Suprapubic skin (tissue), 4 donors: ENCODE measurements around the gene CDC42EP4. TPM values are rescaled to one million over a fixed set of nuclear protein-coding genes. Genes with fewer than 3 reads are reported as not detected.
A peak's percentile ranks its signal among the peaks of the same experiment; 100 is the strongest.

Experiments
- DNase-seq, 2 donors: peaks; one replicate each; pipeline ENCODE4 v3.0.0-alpha.2; 2019; ENCODE audit warnings: low spot score in 2 of 2
- H3K27ac ChIP-seq: fragments of 200-600 bp; sonication (generic); one replicate; pipeline ENCODE4 v1.5.1; 2019
- H3K27me3 ChIP-seq: fragments of 200-600 bp; sonication (generic); one replicate; pipeline ENCODE4 v1.5.1; 2019
- H3K36me3 ChIP-seq: fragments of 200-600 bp; sonication (generic); one replicate; pipeline ENCODE4 v1.5.1; 2019
- H3K4me1 ChIP-seq: fragments of 200-600 bp; sonication (generic); one replicate; pipeline ENCODE4 v1.5.1; 2019
- H3K4me3 ChIP-seq: fragments of 200-600 bp; sonication (generic); one replicate; pipeline ENCODE4 v1.5.1; 2019; ENCODE audit warnings: mild to moderate bottlenecking
- H3K9me3 ChIP-seq: fragments of 200-600 bp; sonication (generic); one replicate; pipeline ENCODE4 v1.5.1; 2019
- CTCF ChIP-seq, 2 donors: fragments of 200-600 bp in 1 of 2; fragments of 450-650 bp in 1 of 2; sonication (generic) in 1 of 2; IDR thresholded peaks; one replicate each; pipeline ENCODE4 v1.5.1; 2016 to 2019; ENCODE audit warnings: antibody characterized with exemption in 2 of 2, mild to moderate bottlenecking in 1 of 2, moderate library complexity in 1 of 2
- EP300 ChIP-seq: sonication (generic); formaldehyde crosslinking; IDR thresholded peaks from one replicate; pipeline ENCODE4 v1.6.1; 2017; ENCODE audit warnings: antibody characterized with exemption
- POLR2A ChIP-seq, 2 donors: fragments of 450-650 bp; IDR thresholded peaks; one replicate each; pipeline ENCODE4 v1.6.1; 2017; ENCODE audit warnings: antibody characterized with exemption in 2 of 2, mild to moderate bottlenecking in 2 of 2, moderate library complexity in 2 of 2
- POLR2AphosphoS5 ChIP-seq, 3 donors: sonication (generic); formaldehyde crosslinking; IDR thresholded peaks; one replicate each; pipeline ENCODE4 v1.6.1; 2017; ENCODE audit warnings: antibody characterized with exemption in 3 of 3
- WGBS: methylation state at CpG from one replicate; pipeline ENCODE4 v1.1.5; 2018; 5-methylcytosine and 5-hydroxymethylcytosine counted together
- total RNA-seq, 4 donors: library from RNA; depleted of rRNA; stranded (reverse); fragments of >200 nt; gene quantifications; one replicate each; pipeline ENCODE4 v1.1.0, GENCODE V29; 2016

CDC42EP4 gene
- total RNA-seq = 10 to 100 TPM; 60.0 to 86.8 (median 81.5) TPM

- no peaks in the 10 kb centered on the region for H3K27me3 ChIP-seq
- H3K4me1 ChIP-seq = peaks cover 47% of the 10 kb centered on the region
- H3K36me3 ChIP-seq = no peaks in the 10 kb centered on the region
- H3K9me3 ChIP-seq = no peaks in the 10 kb centered on the region
- peak within 1 kb of the TSS; percentile 98 for H3K27ac ChIP-seq
- peak; percentile 92 to 96 for TF ChIP-seq POLR2A (IDR thresholded peaks at IDR 0.05)
- no peak for TF ChIP-seq CTCF (IDR thresholded peaks at IDR 0.05)
- peak; percentile 43 to 73 (median 51) for TF ChIP-seq POLR2AphosphoS5 (IDR thresholded peaks at IDR 0.05)
- DNase-seq = peak; percentile 97 to 98
- peak within 1 kb of the TSS; percentile 77 for H3K4me3 ChIP-seq
- 4% methylated on average over 5 of the region's 71 CpGs for WGBS
Observed at GRCh38 chr17:73311781-73312641, at the start of gene CDC42EP4. TSS of gene CDC42EP4 (minus strand) at chr17:73312001. CDS start at chr17:73286500, 25,501 bp downstream.

DNA sequence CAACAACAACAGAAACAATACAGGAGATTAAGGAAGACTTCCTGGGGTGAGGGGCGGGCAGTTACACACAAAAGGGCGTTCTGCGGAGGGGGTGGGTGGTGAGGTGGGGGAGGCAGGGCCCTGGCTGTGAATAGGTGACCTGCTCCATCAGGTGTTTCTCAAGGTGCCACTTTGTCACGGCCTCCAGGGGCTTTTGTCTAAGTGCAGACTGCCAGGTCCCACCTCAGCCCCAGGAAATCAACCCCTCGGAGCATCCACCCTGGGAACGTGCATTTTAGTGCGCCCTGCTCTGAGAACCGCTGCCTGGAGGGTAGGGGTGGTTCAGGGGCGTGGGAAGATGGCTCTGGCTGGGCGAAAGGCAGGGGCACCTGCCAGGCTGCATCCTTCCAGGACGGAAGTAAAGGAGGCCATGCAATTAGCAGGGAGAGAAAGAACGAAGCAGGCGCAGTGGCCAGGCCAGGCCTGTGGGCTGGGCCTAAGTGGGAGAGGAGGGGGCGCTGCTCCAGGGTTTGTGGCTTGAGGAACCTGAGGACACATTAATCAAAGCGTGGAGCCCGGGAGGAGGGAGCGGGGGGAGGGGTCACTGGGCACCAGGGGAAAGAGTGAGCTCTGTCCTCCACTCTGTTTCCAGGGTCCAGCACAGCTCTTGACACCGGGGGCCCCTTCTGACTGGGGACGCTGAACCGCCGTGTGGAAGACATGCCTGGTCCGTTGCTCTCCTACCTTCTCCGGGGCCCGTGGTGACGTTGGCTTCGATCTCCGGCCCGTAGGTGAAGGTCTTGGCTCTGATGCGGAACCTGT lies 49.4 kb upstream of the CDC42EP4 start:
- H3K27ac ChIP-seq = no peak overlapping the region
- 82% methylated on average over 18 of the region's 29 CpGs for WGBS
- H3K36me3 ChIP-seq = no peaks in the 10 kb centered on the region
- no peak for DNase-seq
- H3K4me3 ChIP-seq = no peak overlapping the region
- no peaks in the 10 kb centered on the region for H3K9me3 ChIP-seq
- H3K27me3 ChIP-seq = no peaks in the 10 kb centered on the region
- TF ChIP-seq CTCF (IDR thresholded peaks at IDR 0.05) = no peak
- H3K4me1 ChIP-seq = peaks cover 28% of the 10 kb centered on the region

- 50% methylated on average over 7 of the region's 7 CpGs for WGBS
Observed at GRCh38 chr17:73359987-73360410, 48.2 kb upstream of the CDC42EP4 start.

DNA sequence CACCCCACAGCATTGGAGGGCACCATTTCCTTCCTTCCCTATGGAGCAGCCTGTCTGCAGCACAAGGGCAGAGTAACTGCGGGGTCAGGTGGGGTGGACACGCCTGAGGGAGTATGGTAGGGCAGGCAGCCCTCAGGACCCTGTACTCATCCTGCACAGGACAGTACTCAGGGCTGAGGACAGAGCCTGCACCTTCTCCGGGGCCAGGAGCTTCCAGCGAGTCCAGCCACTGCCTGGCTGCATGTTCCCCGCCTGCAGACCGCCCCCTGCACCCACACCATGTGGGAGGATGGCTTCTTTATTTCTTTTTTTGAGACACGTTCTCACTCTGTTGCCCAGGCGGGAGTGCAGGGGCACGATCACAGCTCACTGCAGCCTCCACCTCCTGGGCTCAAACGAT lies 47.6 kb upstream of the CDC42EP4 start:
- WGBS = 84% methylated on average over 9 of the region's 10 CpGs
- TF ChIP-seq EP300 (no peak), POLR2A (IDR thresholded peaks at IDR 0.05) (no peak), CTCF (IDR thresholded peaks at IDR 0.05) (no peak), POLR2AphosphoS5 (IDR thresholded peaks at IDR 0.05) (no peak)
- DNase-seq = no peak
- peaks cover 25% of the 10 kb centered on the region for H3K4me1 ChIP-seq
- peak overlapping the region; percentile 11 for H3K27ac ChIP-seq
- H3K4me3 ChIP-seq = no peak overlapping the region
- no peaks in the 10 kb centered on the region for H3K36me3 ChIP-seq
- no peaks in the 10 kb centered on the region for H3K27me3 ChIP-seq
- H3K9me3 ChIP-seq = no peaks in the 10 kb centered on the region

More at GRCh38 chr17:73359987-73360410, 48.2 kb upstream of the CDC42EP4 start:
- peaks cover 25% of the 10 kb centered on the region for H3K4me1 ChIP-seq
- peak in 1 of 2 donors; percentile 57 for DNase-seq
- no peaks in the 10 kb centered on the region for H3K27me3 ChIP-seq
- H3K27ac ChIP-seq = peak overlapping the region; percentile 54
- no peaks in the 10 kb centered on the region for H3K36me3 ChIP-seq
- no peak for TF ChIP-seq EP300
- TF ChIP-seq POLR2A (IDR thresholded peaks at IDR 0.05) = no peak
- TF ChIP-seq POLR2AphosphoS5 (IDR thresholded peaks at IDR 0.05) = no peak
- no peak overlapping the region for H3K4me3 ChIP-seq
- H3K9me3 ChIP-seq = no peaks in the 10 kb centered on the region

GRCh38 chr17:73358668-73359067 lies 46.9 kb upstream of the CDC42EP4 start:
- H3K36me3 ChIP-seq = no peaks in the 10 kb centered on the region
- no peaks in the 10 kb centered on the region for H3K9me3 ChIP-seq
- H3K27me3 ChIP-seq = no peaks in the 10 kb centered on the region
- TF ChIP-seq POLR2A (IDR thresholded peaks at IDR 0.05) (no peak), POLR2AphosphoS5 (IDR thresholded peaks at IDR 0.05) (no peak), CTCF (IDR thresholded peaks at IDR 0.05) (no peak), EP300 (no peak)
- no peak overlapping the region for H3K4me3 ChIP-seq
- peak in 1 of 2 donors; percentile 58 for DNase-seq
- peaks cover 25% of the 10 kb centered on the region for H3K4me1 ChIP-seq
- WGBS = 94% methylated on average over 9 of the region's 9 CpGs
- H3K27ac ChIP-seq = no peak overlapping the region
